Testis (tissue), 3 donors: ENCODE measurements around the gene TMSB10. TPM values are rescaled to one million over a fixed set of nuclear protein-coding genes. Genes with fewer than 3 reads are reported as not detected.

Experiments used
- DNase-seq: peaks from one replicate; pipeline ENCODE4 v3.0.0-alpha.2; 2019
- H3K27ac ChIP-seq, 2 donors: fragments of 200-600 bp; sonication (generic); one replicate each; pipeline ENCODE4 v1.5.1; 2019
- H3K27me3 ChIP-seq: fragments of 200-600 bp; sonication (generic); one replicate; pipeline ENCODE4 v1.5.1; 2019
- H3K36me3 ChIP-seq: fragments of 200-600 bp; sonication (generic); one replicate; pipeline ENCODE4 v1.5.1; 2017; ENCODE audit warnings: low read depth; ENCODE audit errors: missing control alignments
- H3K4me1 ChIP-seq: fragments of 200-600 bp; sonication (generic); one replicate; pipeline ENCODE4 v1.5.1; 2019
- H3K4me3 ChIP-seq, 2 donors: fragments of 200-600 bp; sonication (generic); one replicate each; pipeline ENCODE4 v1.5.1; 2017 to 2019
- H3K9me3 ChIP-seq: fragments of 200-600 bp; sonication (generic); one replicate; pipeline ENCODE4 v1.5.1; 2017
- CTCF ChIP-seq, 3 experiments: fragments of 450-650 bp in 2 of 3; fragments of 200-600 bp in 1 of 3; sonication (generic) in 1 of 3; IDR thresholded peaks; one replicate each; pipeline ENCODE4 v1.5.1; 2016 to 2019; ENCODE audit warnings: antibody characterized with exemption in 3 of 3, mild to moderate bottlenecking in 2 of 3, moderate library complexity in 1 of 3
- POLR2A ChIP-seq: fragments of 450-650 bp; IDR thresholded peaks from one replicate; pipeline ENCODE4 v1.6.1; 2017; ENCODE audit warnings: antibody characterized with exemption, mild to moderate bottlenecking, moderate library complexity
- WGBS, 2 donors: methylation state at CpG; one replicate each; pipeline ENCODE4 v1.1.5; 2018; 5-methylcytosine and 5-hydroxymethylcytosine counted together
- intact Hi-C: fragments of 100-400 bp; cut with DNase I; formaldehyde crosslinking; loops from one replicate; pipeline ENCODE4 v1.15.1; 2023; ENCODE audit warnings: low total_unique reads
- polyA plus RNA-seq: library from polyadenylated mRNA; stranded (reverse); fragments of 350-450 nt; fragmentation: Illumina TruSeq; extraction: RNeasy Lipid Tissue Mini Kit (QIAGEN cat#74804); gene quantifications from one replicate; pipeline ENCODE4 v1.2.3, GENCODE V29; 2014; ENCODE audit warnings: low read depth, low replicate concordance; ENCODE audit not compliant: insufficient read depth
- total RNA-seq, 2 donors: library from RNA; depleted of rRNA; stranded (reverse); fragments of >200 nt; gene quantifications; one replicate each; pipeline ENCODE4 v1.2.3, GENCODE V29; 2016

TMSB10 gene
- total and polyA plus RNA-seq, 3 donors from 2014 or later = 1,824 to 3,571 (median 2,819) TPM

DNA sequence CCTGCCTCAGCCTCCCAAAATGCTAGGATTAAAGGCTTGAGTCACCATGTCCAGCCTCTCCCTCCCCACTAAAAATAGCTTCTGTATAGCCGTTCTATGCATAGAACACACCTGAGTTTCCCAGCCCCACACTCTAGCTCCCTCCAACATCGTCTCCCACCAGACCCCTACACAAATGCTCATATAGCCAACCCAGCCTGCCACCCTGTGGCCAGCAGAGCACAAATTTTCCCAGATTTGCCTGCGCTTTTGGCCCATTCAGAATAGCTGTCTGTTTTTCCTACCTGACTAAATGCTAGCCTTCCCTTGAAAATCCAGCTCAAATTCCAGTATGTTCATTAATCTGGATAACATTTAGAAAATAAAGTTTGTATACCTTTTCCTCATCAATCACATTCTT lies 47.3 kb upstream of the TMSB10 start:
- Histone ChIP-seq H3K27me3 (no peaks in the 10 kb centered on the region), H3K9me3 (no peaks in the 10 kb centered on the region), H3K4me1 (no peaks in the 10 kb centered on the region), H3K4me3 (no peak overlapping the region), H3K27ac (no peak overlapping the region), H3K36me3 (no peaks in the 10 kb centered on the region)
- TF ChIP-seq POLR2A (no peak), CTCF (IDR thresholded peaks at IDR 0.05) (no peak)
- 75 to 92% methylated on average over 3 of the region's 3 CpGs for WGBS, 2 donors
- intact Hi-C loops = no loop called here
- no peak for DNase-seq

- Histone ChIP-seq H3K4me1 (no peaks in the 10 kb centered on the region), H3K36me3 (no peaks in the 10 kb centered on the region), H3K27me3 (no peaks in the 10 kb centered on the region), H3K27ac (no peak overlapping the region), H3K9me3 (no peaks in the 10 kb centered on the region), H3K4me3 (no peak overlapping the region)
- no peak for DNase-seq
- intact Hi-C loops = no loop called here
- WGBS, 2 donors = 82 to 85% methylated on average over 3 of the region's 3 CpGs
- no peak for TF ChIP-seq CTCF (IDR thresholded peaks at IDR 0.05)
Measured at GRCh38 chr2:84858937-84859336, 46.5 kb upstream of the TMSB10 start.

- no peaks in the 10 kb centered on the region for H3K9me3 ChIP-seq
- H3K36me3 ChIP-seq = no peaks in the 10 kb centered on the region
- intact Hi-C loops = no loop called here
- H3K27ac ChIP-seq = no peak overlapping the region
- TF ChIP-seq CTCF (IDR thresholded peaks at IDR 0.05) (no peak), POLR2A (no peak)
- DNase-seq = no peak
- H3K4me1 ChIP-seq = no peaks in the 10 kb centered on the region
- no peak overlapping the region for H3K4me3 ChIP-seq
- WGBS, 2 donors = 67 to 72% methylated on average over 6 of the region's 6 CpGs
- H3K27me3 ChIP-seq = no peaks in the 10 kb centered on the region
Measured at GRCh38 chr2:84861539-84861938, 43.9 kb upstream of the TMSB10 start.

- DNase-seq = no peak
- H3K9me3 ChIP-seq = no peaks in the 10 kb centered on the region
- no peak overlapping the region for H3K27ac ChIP-seq
- 82 to 88% methylated on average over 6 of the region's 6 CpGs for WGBS, 2 donors
- intact Hi-C loops = no loop called here
- TF ChIP-seq POLR2A = no peak
- H3K4me1 ChIP-seq = no peaks in the 10 kb centered on the region
- H3K4me3 ChIP-seq = no peak overlapping the region
- H3K27me3 ChIP-seq = no peaks in the 10 kb centered on the region
- H3K36me3 ChIP-seq = no peaks in the 10 kb centered on the region
Measured at GRCh38 chr2:84862006-84862405, 43.5 kb upstream of the TMSB10 start.

DNA sequence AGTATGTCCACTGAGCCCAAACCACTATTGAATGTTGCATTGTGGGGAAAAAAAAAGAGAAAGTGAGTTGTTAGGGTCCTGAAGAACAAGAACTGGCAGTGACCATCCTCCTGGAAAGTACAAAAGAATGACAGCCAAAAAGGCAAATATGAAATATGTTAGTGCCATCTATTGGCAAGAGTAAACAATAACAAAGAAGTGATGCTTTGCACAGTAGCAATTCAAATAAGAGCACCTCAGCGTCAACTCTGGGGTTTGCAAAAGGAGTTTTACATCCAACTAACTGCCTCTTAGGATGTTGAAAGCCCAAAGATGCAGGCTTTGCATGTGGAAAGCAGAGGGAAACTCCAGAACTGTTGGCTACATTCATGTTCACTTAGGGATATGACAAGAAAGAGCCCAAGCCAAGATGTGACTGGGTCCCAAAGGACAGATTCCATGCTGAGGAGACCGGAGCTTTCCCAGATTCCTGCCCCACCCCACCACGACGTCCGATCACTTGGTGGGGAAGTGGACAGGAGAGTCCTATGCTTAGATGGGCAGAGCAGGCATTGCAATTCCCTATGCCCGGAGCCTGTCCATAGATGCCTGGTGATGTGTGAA lies 40.2 kb upstream of the TMSB10 start:
- WGBS, 2 donors = 63 to 66% methylated on average over 6 of the region's 6 CpGs
- no peaks in the 10 kb centered on the region for H3K4me1 ChIP-seq
- H3K27ac ChIP-seq = no peak overlapping the region
- no peak for DNase-seq
- no peaks in the 10 kb centered on the region for H3K27me3 ChIP-seq
- no peak overlapping the region for H3K4me3 ChIP-seq
- intact Hi-C loops = no loop called here
- TF ChIP-seq POLR2A (no peak), CTCF (IDR thresholded peaks at IDR 0.05) (no peak)
- H3K9me3 ChIP-seq = no peaks in the 10 kb centered on the region
- no peaks in the 10 kb centered on the region for H3K36me3 ChIP-seq
